Thymus (tissue), 11 donors: Measurements from ENCODE around the gene COL4A1. TPM values are rescaled to one million over a fixed set of nuclear protein-coding genes. Genes with fewer than 3 reads are reported as not detected.
"Not testable (repeated sequence)": the region's sequence is repeated elsewhere in the genome, so short reads cannot be mapped to it uniquely, and the experiment has no call there.

Experiments used
- DNase-seq, 9 donors: peaks; one replicate each; pipeline ENCODE4 v3.0.0-alpha.2; 2013; ENCODE audit warnings: low spot score in 9 of 9, low read depth in 6 of 9, missing footprints in 1 of 9
- H3K27ac ChIP-seq, 2 donors: one replicate each; pipeline ENCODE4 v1.5.1; 2013; ENCODE audit warnings: control low read depth in 1 of 2, low read depth in 1 of 2, low read length in 1 of 2, mild to moderate bottlenecking in 1 of 2, moderate library complexity in 1 of 2
- H3K27me3 ChIP-seq, 2 donors: one replicate each; pipeline ENCODE4 v1.5.1; 2013; ENCODE audit warnings: low read length in 1 of 2; ENCODE audit not compliant: control insufficient read depth in 2 of 2, insufficient read depth in 1 of 2
- H3K36me3 ChIP-seq, 2 donors: one replicate each; pipeline ENCODE4 v1.5.1; 2013; ENCODE audit warnings: low read length in 1 of 2, mild to moderate bottlenecking in 1 of 2, moderate library complexity in 1 of 2; ENCODE audit not compliant: control insufficient read depth in 2 of 2, insufficient read depth in 2 of 2
- H3K4me1 ChIP-seq, 2 donors: one replicate each; pipeline ENCODE4 v1.5.1; 2013; ENCODE audit warnings: low read length in 2 of 2; ENCODE audit not compliant: control insufficient read depth in 2 of 2, insufficient read depth in 2 of 2
- H3K4me3 ChIP-seq, 2 donors: one replicate each; pipeline ENCODE4 v1.5.1; 2013; ENCODE audit warnings: low read length in 2 of 2, control low read depth in 1 of 2, mild to moderate bottlenecking in 1 of 2
- H3K9me3 ChIP-seq, 2 donors: one replicate each; pipeline ENCODE4 v1.5.1; 2013; ENCODE audit warnings: low read length in 1 of 2, mild to moderate bottlenecking in 1 of 2; ENCODE audit not compliant: control insufficient read depth in 2 of 2, insufficient read depth in 1 of 2
- WGBS: extraction: QIAGEN DNeasy Blood & Tissue Kit; methylation state at CpG from one replicate; pipeline ENCODE4 v1.1.7; 2013; 5-methylcytosine and 5-hydroxymethylcytosine counted together
- polyA plus RNA-seq: library from polyadenylated mRNA; stranded (reverse); fragments of 200-250 nt; gene quantifications from one replicate; pipeline ENCODE4 v1.2.3, GENCODE V29; 2013
- total RNA-seq: library from RNA; stranded (reverse); fragments of 120-200 nt; gene quantifications from one replicate; pipeline ENCODE4 v1.2.4, GENCODE V29; 2013
- donor health status: healthy.

Gene COL4A1
- total and polyA plus RNA-seq, 2 donors: 63.0 to 95.2 TPM

DNA sequence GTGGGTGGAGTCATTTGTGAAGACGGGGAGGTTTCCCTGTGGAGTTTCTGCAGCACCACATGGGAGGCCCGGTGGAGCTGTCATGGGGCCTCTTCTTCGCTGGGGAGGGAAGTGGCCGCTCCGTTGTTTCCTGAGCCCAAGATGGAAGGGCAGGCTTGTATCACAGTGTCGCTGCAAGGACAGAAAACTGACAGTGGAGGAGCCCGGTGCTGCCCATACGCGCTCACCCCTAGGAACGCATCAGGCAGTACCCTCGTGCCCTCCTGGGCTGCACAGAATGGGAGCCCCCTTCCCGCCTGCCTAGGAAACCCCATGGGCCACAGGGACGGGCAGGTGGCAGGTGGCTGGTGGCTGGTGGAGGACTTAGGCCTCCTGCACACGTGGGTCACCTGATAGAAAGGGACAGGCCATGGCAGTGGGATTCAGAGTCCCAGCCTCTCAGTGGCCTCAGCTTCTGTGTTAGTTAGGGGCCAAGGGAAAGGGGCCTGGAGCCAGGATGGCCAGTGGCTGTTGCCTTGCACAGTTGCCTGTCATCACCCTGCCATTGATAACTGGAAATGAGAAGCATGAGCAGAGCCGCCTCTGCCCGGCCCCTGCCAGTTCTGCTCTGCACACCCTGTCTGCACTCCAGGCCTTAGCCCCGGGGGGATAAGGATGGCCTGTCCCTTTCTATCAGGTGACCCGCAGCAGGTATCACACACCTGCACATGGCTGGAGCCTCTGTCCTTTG lies 7.7 kb upstream of the COL4A1 start:
- H3K36me3 ChIP-seq: no peaks in the 10 kb centered on the region
- no peak for DNase-seq
- H3K4me3 ChIP-seq: no peak overlapping the region
- H3K4me1 ChIP-seq: peaks cover 0 to 4% of the 10 kb centered on the region in 2 donors
- no peaks in the 10 kb centered on the region for H3K9me3 ChIP-seq
- H3K27me3 ChIP-seq: peaks cover 15 to 39% of the 10 kb centered on the region in 2 donors
- WGBS: 87% methylated on average over 18 of the region's 18 CpGs
- H3K27ac ChIP-seq: no peak overlapping the region

DNA sequence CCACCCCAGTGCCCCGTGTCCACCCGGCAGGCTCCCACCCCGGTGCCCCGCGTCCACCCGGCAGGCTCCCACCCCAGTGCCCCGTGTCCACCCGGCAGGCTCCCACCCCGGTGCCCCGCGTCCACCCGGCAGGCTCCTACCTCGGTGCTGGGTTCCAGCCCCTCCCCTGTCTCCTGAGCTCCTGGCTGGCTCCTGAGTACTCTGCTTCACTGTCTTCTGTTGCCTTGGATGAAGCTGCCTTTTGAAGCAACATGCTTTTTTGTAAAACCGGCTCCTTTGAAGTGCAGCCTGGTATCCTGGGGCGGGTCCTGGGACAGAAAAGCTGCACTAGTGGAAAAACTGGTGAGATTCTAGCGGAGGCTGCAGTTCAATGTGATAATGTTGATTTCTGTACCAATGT lies 6.8 kb upstream of the COL4A1 start:
- H3K9me3 ChIP-seq, H3K36me3 ChIP-seq, H3K4me3 ChIP-seq, H3K4me1 ChIP-seq, DNase-seq, H3K27ac ChIP-seq: not testable (repeated sequence)
- WGBS: 70% methylated on average over 9 of the region's 16 CpGs
- peaks cover 25 to 49% of the 10 kb centered on the region in 2 donors for H3K27me3 ChIP-seq

DNA sequence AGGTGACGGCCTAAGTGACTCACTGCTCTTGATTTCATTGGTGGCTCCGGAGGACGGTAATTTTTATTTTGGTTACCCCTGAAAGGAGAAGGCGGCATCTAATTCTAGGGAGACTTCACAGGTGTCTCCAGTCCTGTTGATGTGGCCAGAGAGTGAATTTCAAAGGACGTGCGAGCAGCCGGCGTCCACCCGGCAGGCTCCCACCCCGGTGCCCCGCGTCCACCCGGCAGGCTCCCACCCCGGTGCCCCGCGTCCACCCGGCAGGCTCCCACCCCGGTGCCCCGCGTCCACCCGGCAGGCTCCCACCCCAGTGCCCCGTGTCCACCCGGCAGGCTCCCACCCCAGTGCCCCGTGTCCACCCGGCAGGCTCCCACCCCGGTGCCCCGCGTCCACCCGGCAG lies 6.3 kb upstream of the COL4A1 start:
- H3K4me1 ChIP-seq, DNase-seq, H3K36me3 ChIP-seq, H3K9me3 ChIP-seq, H3K27ac ChIP-seq, H3K4me3 ChIP-seq: not testable (repeated sequence)
- H3K27me3 ChIP-seq: peaks cover 29 to 51% of the 10 kb centered on the region in 2 donors
- WGBS: 95% methylated on average over 22 of the region's 29 CpGs

DNA sequence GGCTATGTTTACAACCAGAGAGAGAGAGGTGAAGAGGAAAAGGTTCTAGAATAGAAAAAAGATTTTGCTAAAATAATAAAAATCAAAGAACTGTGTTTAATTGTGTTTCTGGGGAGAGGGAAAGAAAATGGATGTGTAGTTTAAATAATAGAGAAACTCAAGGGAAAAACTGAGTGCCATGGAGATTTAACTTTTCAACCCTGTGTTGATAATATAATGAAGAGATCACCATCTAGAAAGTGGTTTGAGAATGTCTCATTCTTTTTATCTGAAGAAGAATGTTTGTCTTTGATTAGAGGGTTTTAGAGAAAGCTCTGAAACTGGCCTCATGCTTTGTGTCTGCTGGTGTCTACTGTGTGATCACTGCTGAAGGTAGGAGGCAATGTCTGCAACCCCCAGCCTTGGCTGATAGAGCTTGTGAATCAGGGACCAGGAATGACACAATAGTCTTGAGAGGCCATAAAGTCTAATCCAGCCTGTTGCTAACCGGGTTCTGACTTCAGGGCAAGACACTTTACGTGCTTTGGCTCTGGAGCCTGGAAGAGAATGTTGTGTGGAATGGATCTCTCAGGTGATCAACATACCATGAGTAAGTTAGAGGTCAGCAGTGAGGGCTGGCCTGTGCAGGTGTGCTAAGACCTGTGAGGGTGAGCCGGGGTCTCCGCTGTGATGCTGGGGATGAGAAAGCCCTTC lies 5.5 kb upstream of the COL4A1 start:
- no peak overlapping the region for H3K27ac ChIP-seq
- no peaks in the 10 kb centered on the region for H3K4me1 ChIP-seq
- no peaks in the 10 kb centered on the region for H3K36me3 ChIP-seq
- DNase-seq: no peak
- peaks cover 37 to 59% of the 10 kb centered on the region in 2 donors for H3K27me3 ChIP-seq
- no peaks in the 10 kb centered on the region for H3K9me3 ChIP-seq
- WGBS: 89% methylated on average over 4 of the region's 4 CpGs
- H3K4me3 ChIP-seq: no peak overlapping the region

DNA sequence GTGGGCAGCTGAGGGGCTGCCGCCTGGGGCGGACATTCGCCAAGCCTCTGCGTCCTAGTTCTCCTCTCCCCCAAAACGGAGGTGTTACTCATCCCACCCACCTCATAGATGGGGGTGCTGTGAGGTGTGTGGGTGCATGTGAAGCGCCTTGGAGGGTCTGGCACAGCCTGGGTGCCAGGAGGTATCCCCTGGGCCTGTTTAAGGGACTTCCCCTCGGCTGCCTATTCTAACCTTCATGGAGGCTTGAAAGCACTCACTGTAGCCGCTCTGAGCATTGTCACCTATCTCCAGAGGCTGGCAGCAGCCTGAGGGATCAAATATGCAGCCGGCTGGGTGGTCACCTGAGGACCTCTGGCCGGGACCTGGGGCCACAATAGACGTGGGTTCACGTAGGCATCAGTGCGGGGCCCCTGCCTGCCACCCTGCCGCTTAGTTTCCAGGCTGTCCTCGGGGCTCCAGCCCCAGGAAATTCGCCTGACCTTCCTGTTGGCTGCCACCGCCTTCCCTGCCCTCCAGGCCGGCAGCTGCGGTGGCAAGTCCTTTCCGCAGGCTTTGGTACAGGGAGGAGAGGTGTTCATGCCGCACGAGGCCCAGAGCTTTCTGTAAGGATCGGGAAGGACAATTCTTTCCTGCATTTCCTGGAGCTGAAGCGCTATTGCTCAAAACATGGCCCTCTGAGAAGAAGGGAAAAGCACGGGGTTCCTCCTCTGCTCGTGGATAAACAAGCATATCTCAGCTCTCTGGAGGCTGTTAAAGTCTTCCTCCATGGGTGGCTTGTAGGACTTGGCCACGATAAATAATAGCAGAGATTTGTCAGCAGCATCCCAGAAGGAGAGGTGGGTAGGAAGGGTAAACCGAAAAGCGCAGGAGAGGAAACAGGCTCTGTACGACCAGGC lies 4.7 kb upstream of the COL4A1 start:
- H3K4me1 ChIP-seq: no peaks in the 10 kb centered on the region
- no peak overlapping the region for H3K4me3 ChIP-seq
- no peak for DNase-seq
- 42% methylated on average over 30 of the region's 30 CpGs for WGBS
- H3K36me3 ChIP-seq: no peaks in the 10 kb centered on the region
- peaks cover 45 to 67% of the 10 kb centered on the region in 2 donors for H3K27me3 ChIP-seq
- H3K9me3 ChIP-seq: no peaks in the 10 kb centered on the region
- H3K27ac ChIP-seq: no peak overlapping the region

DNA sequence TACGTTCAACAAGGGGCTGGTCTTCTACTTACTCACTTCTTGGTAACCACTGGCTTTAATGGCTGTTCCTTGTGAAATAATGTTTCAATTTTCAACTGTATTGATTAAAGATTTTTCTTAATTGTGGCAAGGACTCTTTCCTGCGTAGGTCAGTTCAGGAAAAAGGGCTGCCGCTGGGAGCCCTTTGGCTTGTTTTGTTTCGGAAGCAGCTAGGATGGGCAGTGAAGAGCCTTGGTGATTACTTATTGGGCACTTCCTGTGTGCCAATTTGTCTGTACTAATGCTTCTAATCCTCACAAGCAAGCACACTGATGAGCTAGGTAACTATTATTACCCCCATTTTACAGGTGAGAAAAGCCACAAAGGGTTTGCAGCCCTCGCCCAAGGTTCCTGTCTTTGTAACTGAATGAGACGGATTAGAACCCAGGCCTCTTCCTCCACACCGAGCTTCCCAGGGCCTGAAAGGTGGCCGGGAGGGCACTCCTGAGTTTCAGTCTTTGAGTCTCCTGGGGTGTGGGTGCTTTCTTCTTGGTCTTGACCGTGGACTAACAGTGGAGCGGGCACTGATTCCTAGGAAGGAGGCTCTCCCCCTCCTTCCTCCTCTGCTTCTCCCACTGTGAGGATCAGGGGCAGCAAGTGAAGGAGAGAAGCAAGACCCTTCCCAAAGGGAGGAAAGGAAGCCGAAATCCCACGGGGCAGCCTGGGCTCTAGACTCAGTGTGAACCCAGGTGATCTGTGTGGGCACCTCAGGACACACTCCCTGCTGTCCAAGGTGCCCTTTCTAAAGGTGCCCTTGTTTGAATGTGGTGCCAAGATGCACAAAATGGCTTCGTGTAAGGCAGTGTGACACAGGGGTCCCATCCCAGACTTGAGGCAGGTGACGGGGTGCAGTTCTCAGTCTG lies 3.8 kb upstream of the COL4A1 start:
- Histone ChIP-seq H3K4me1 (no peaks in the 10 kb centered on the region), H3K27ac (no peak overlapping the region)

DNA sequence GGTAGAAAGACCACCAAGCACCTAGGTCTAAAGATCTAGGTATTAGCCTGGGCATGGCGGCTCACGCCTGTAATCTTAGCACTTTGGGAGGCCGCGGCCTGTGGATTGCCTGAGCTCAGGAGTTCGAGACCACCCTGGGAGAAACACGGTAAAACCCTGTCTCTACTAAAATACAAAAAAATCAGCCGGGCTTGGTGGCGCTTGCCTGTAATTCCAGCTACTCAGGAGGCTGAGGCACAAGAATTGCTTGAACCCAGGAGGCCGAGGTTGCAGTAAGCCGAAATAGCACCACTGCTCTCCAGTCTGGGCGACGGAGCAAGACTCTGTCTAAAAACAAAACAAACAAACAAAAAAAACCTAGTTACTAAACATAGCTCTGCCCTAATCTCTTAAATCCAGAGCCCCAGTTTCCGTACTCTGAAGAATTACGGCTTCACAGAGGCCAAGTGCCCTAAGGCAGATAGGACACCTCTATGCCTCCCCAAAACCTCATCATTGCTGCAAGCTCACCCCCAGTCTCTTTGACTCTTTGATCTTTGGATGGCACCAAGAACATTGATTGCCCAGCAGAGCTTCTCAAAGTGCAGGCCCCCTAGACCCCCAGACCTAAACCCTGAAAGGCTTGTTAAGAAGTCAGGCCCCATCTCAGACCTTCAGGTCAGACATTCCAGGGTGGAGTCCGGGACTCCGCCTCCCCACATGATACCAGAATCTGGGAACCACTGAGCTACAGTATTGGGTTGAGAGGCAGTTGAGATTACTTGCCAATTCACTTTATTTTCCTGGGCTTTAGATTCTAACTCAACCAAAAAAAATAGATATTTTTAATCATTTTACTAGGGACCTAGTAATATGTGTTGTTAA lies 2.9 kb upstream of the COL4A1 start:
- no peak overlapping the region for H3K27ac ChIP-seq
- H3K4me1 ChIP-seq: no peaks in the 10 kb centered on the region
- no peaks in the 10 kb centered on the region for H3K36me3 ChIP-seq
- H3K9me3 ChIP-seq: no peaks in the 10 kb centered on the region
- H3K4me3 ChIP-seq: no peak overlapping the region
- DNase-seq: no peak
- 82% methylated on average over 16 of the region's 16 CpGs for WGBS
- H3K27me3 ChIP-seq: peaks cover 57 to 82% of the 10 kb centered on the region in 2 donors

More for the DNA sequence above, 3.8 kb upstream of the COL4A1 start:
- 76% methylated on average over 14 of the region's 14 CpGs for WGBS
- H3K27me3 ChIP-seq: peaks cover 54 to 73% of the 10 kb centered on the region in 2 donors
- no peaks in the 10 kb centered on the region for H3K36me3 ChIP-seq
- DNase-seq: no peak
- H3K4me3 ChIP-seq: no peak overlapping the region
- H3K9me3 ChIP-seq: no peaks in the 10 kb centered on the region
